Measurements from ENCODE around the gene RDX. TPM values are rescaled to one million over a fixed set of nuclear protein-coding genes. Genes with fewer than 3 reads are reported as not detected.
"Not testable (repeated sequence)": the region's sequence is repeated elsewhere in the genome, so short reads cannot be mapped to it uniquely, and the experiment has no call there.

RDX gene
- total and polyA plus RNA-seq, 2 of the 8 experiments (the other 6 are each of a cell fraction or from before 2014, with no cell fraction given) = 27.4 to 100 TPM

DNA sequence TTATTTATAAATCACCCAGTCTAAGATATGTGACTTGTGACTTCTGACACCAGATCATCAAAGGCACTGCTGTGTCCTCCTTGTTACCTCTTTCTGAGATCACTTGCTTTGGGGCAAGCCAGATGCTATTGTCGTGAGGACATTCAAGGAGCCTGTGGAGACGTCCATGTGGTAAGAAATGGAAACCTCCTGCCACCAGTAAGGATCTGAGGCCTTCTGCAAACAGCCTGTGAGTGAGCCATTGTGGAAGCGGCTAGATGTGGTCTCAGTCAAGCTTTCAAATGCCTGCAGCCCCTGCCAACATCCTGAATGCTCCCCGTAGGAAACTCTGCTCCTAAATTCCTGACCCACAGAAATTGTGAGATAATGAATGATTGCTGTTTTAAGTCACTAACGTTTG is 11.7 kb upstream of the RDX start (continued):
- no peak for TF ChIP-seq JUND (IDR thresholded peaks at IDR 0.05; ENCODE audit: low read length)
- TF ChIP-seq ZNF274 (IDR thresholded peaks at IDR 0.05; ENCODE audit: borderline replicate concordance, extremely low read depth, low read length) = no peak
- TF ChIP-seq HDAC6 (IDR thresholded peaks at IDR 0.05; ENCODE audit: low read depth, low read length) = no peak
- no peak for TF ChIP-seq RBBP5 (IDR thresholded peaks at IDR 0.05; ENCODE audit: borderline replicate concordance, low read depth, low read length)

DNA sequence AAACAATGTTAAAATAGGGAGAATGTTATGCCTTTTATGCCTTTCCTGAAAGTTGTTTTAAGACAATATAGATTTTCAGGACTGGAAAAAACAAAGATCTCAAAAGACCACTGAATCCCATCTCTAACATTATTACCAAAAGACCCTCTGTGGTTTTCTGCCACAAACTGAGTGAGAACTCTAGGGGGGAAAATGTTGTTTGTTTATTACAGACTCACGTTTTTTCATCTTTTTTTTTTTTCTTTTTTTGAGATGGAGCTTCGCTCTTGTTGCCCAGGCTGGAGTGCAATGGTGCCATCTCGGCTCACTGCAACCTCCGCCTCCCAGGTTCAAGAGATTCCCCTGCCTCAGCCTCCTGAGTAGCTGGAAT is 9.6 kb upstream of the RDX start:
- CTCF ChIA-PET (ENCODE audit: partially characterized antibody) = interaction anchor here (1.3 to 1.4 kb wide), 3 partner anchors 13 to 22 kb away, joined by 3 read pairs; no protein-coding TSS in a partner anchor
- not testable (repeated sequence) for H2BK12ac ChIP-seq (ENCODE audit: low read depth, low read length); H3K9me3 ChIP-seq (ENCODE audit: insufficient read depth in 2 of 2, low read depth in 1 of 2, low read length in 1 of 2); H3K14ac ChIP-seq (ENCODE audit: insufficient read length); H3K27ac ChIP-seq (ENCODE audit: low read depth, low read length); H3K56ac ChIP-seq (replicated peaks; ENCODE audit: insufficient read length, low read depth, low read length); H3K9ac ChIP-seq (replicated peaks in 1 of 4; ENCODE audit: extremely low read depth in 1 of 4, low read depth in 3 of 4, low read length in 3 of 4); H3K27me3 ChIP-seq (replicated peaks in 1 of 4; ENCODE audit: control insufficient read depth in 3 of 4, extremely low read depth in 1 of 4, insufficient read depth in 3 of 4, low read length in 3 of 4); H3K4ac ChIP-seq (replicated peaks; ENCODE audit: insufficient read length, low read depth, low read length); H3K4me2 ChIP-seq (ENCODE audit: insufficient read depth in 1 of 2, low read depth in 2 of 2, low read length in 2 of 2); H2BK5ac ChIP-seq (ENCODE audit: low read depth, low read length); H3K4me3 ChIP-seq (ENCODE audit: extremely low read depth in 1 of 4, insufficient read depth in 2 of 4, low read depth in 3 of 4, low read length in 4 of 4); H2BK120ac ChIP-seq (replicated peaks; ENCODE audit: low read depth, low read length); H4K8ac ChIP-seq (ENCODE audit: extremely low read depth, insufficient read depth, low read length); H3K18ac ChIP-seq (ENCODE audit: extremely low read depth, low read length); H3K23me2 ChIP-seq (ENCODE audit: low read depth, low read length); FAIRE-seq; H3K36me3 ChIP-seq (ENCODE audit: control insufficient read depth in 2 of 4, insufficient read depth in 4 of 4, low read length in 3 of 4); H3K23ac ChIP-seq (ENCODE audit: insufficient read length); H2BK20ac ChIP-seq (ENCODE audit: low read length); H4K5ac ChIP-seq (ENCODE audit: insufficient read length, low read depth, low read length); H3K79me1 ChIP-seq (ENCODE audit: low read depth, low read length); H4K20me1 ChIP-seq (replicated peaks in 1 of 2; ENCODE audit: control insufficient read depth in 1 of 2, insufficient read depth in 2 of 2, low read length in 2 of 2); DNase-seq (ENCODE audit: low read depth in 1 of 2, low spot score in 2 of 2); H2BK15ac ChIP-seq (ENCODE audit: low read length); H4K91ac ChIP-seq (replicated peaks; ENCODE audit: insufficient read length, low read length); H2AFZ ChIP-seq (ENCODE audit: low read length); H3K79me2 ChIP-seq (ENCODE audit: control insufficient read depth in 1 of 2, insufficient read depth in 2 of 2, low read length in 2 of 2); H2AK5ac ChIP-seq (ENCODE audit: low read depth, low read length)
- POLR2A ChIA-PET (ENCODE audit: partially characterized antibody) = interaction anchor here (1.5 kb wide), 1 partner anchor 9 kb away, joined by 4 read pairs; no protein-coding TSS in a partner anchor
- 86% methylated on average over 2 of the region's 4 CpGs; no CpG with 5 or more reads in 1 of the 2 experiments for WGBS, 2 experiments (ENCODE audit: extremely low coverage in 1 of 2, insufficient coverage in 1 of 2, insufficient read length in 1 of 2, insufficient replicate concordance in 2 of 2, low coverage in 1 of 2, low lambda C conversion rate in 2 of 2, missing lambda C conversion rate in 1 of 2)
- H3K4me1 ChIP-seq (replicated peaks in 1 of 4; ENCODE audit: control insufficient read depth in 3 of 4, insufficient read depth in 4 of 4, low read length in 3 of 4) = peaks cover 0 to 12% (median 1%) of the 10 kb centered on the region in 4 experiments; a peak in 2 of 7 replicates

Data from H1 (cell line).